ENCODE measurements around the gene GGCT. TPM values are rescaled to one million over a fixed set of nuclear protein-coding genes. Genes with fewer than 3 reads are reported as not detected.
"Not testable (repeated sequence)": the region's sequence is repeated elsewhere in the genome, so short reads cannot be mapped to it uniquely, and the experiment has no call there.

GGCT gene
- total RNA-seq, 1 donor from 2014 or later, result 160 TPM

GRCh38 chr7:30528779-30529178 lies 24.1 kb upstream of the GGCT start:
- Histone ChIP-seq H3F3A (ENCODE audit: low read depth) (no peaks in the 10 kb centered on the region), H3K4me2 (no peak overlapping the region), H3K27me3 (no peaks in the 10 kb centered on the region), H2AFZ (replicated peaks) (no peak overlapping the region), H3K4me1 (no peaks in the 10 kb centered on the region), H3K9me3 (ENCODE audit: low read depth) (no peaks in the 10 kb centered on the region), H3K36me3 (no peaks in the 10 kb centered on the region), H4K20me1 (ENCODE audit: low read depth) (no peaks in the 10 kb centered on the region), H3K9ac (no peak overlapping the region), H3K79me2 (ENCODE audit: low read depth) (no peaks in the 10 kb centered on the region), H3K4me3 (no peak overlapping the region), H3K27ac (no peak overlapping the region)
- no peak for DNase-seq (ENCODE audit: low spot score)
- no peaks in the 10 kb centered on the region for H3K36me3 Mint-ChIP-seq
- H3K27ac Mint-ChIP-seq, result no peak overlapping the region
- no peaks in the 10 kb centered on the region for H3K9me3 Mint-ChIP-seq
- peaks cover 2% of the 10 kb centered on the region for H3K27me3 Mint-ChIP-seq (ENCODE audit: insufficient read depth, low read depth)
- no peak overlapping the region for H3K4me3 Mint-ChIP-seq
- TF ChIP-seq EZH2phosphoT487 (IDR thresholded peaks at IDR 0.05) (no peak), CTCF (IDR thresholded peaks at IDR 0.05) (no peak), EZH2 (IDR thresholded peaks at IDR 0.05) (no peak)
- H3K4me1 Mint-ChIP-seq, result peaks cover 2% of the 10 kb centered on the region

DNA sequence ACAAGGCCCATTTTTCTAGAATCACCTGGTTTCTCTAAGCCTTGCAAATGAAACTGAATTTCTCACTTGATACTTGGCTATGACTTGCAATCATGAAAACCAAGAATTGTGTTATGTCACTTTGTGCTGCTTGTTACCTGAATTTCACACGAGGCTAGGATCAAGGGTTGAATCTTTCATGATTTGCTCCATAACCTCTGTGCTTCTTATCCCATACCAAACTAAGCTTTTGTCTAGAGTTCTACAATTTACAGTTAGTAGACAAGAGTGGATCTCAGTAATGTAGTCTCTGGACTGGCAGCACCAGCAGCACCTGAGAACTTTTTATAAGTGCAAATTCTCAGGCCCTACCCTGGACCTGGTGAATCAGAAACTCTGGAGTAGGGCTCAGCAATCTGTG lies 22.7 kb upstream of the GGCT start:
- not testable (repeated sequence) for H3K4me1 Mint-ChIP-seq; H3F3A ChIP-seq (ENCODE audit: low read depth); H3K36me3 ChIP-seq; H3K27me3 Mint-ChIP-seq (ENCODE audit: insufficient read depth, low read depth); H3K4me3 ChIP-seq; H3K36me3 Mint-ChIP-seq; H3K27ac Mint-ChIP-seq; H3K27ac ChIP-seq; H3K4me3 Mint-ChIP-seq; H3K9me3 ChIP-seq (ENCODE audit: low read depth); DNase-seq (ENCODE audit: low spot score); H2AFZ ChIP-seq (replicated peaks); H3K4me1 ChIP-seq; H3K79me2 ChIP-seq (ENCODE audit: low read depth); H3K9me3 Mint-ChIP-seq; H3K4me2 ChIP-seq; H3K27me3 ChIP-seq; H3K9ac ChIP-seq; H4K20me1 ChIP-seq (ENCODE audit: low read depth)

- H3K4me1 Mint-ChIP-seq, result peaks cover 2% of the 10 kb centered on the region
- no peak overlapping the region for H3K4me3 ChIP-seq
- no peaks in the 10 kb centered on the region for H3K36me3 Mint-ChIP-seq
- H3K9me3 ChIP-seq (ENCODE audit: low read depth), result no peaks in the 10 kb centered on the region
- no peak overlapping the region for H3K4me2 ChIP-seq
- no peak overlapping the region for H2AFZ ChIP-seq (replicated peaks)
- H3K4me1 ChIP-seq, result no peaks in the 10 kb centered on the region
- H3K27me3 Mint-ChIP-seq (ENCODE audit: insufficient read depth, low read depth), result peaks cover 2% of the 10 kb centered on the region
- DNase-seq (ENCODE audit: low spot score), result peak; percentile 12
- no peaks in the 10 kb centered on the region for H3K9me3 Mint-ChIP-seq
- H3K27me3 ChIP-seq, result no peaks in the 10 kb centered on the region
- H3K27ac Mint-ChIP-seq, result no peak overlapping the region
- H3K27ac ChIP-seq, result no peak overlapping the region
- no peak overlapping the region for H3K4me3 Mint-ChIP-seq
- TF ChIP-seq EZH2phosphoT487 (IDR thresholded peaks at IDR 0.05) (no peak), CTCF (IDR thresholded peaks at IDR 0.05) (no peak), EZH2 (IDR thresholded peaks at IDR 0.05) (no peak)
- H3F3A ChIP-seq (ENCODE audit: low read depth), result no peaks in the 10 kb centered on the region
- H3K9ac ChIP-seq, result no peak overlapping the region
- no peaks in the 10 kb centered on the region for H4K20me1 ChIP-seq (ENCODE audit: low read depth)
- H3K79me2 ChIP-seq (ENCODE audit: low read depth), result no peaks in the 10 kb centered on the region
- no peaks in the 10 kb centered on the region for H3K36me3 ChIP-seq
Measured at GRCh38 chr7:30526163-30526562, 21.5 kb upstream of the GGCT start.

DNA sequence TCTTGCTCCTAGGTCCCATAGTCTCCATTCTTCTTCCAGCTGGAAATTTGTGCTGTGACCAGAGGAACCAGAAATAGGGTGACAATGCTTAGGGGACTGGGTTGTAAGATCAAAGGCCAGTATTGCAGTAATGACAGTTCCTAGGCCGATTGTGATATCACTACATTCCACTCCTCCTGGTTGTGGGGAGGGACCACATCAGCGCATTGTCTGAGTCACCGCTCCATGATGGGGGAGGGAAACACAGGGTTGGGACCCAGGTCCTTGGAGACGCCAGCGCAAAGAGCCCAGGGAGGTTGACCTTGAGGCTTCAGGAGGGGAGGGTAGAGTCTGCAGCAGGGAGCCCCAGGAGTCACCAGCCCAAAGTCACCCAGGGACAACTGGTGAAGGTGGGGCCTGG lies 20.8 kb upstream of the GGCT start:
- H3K79me2 ChIP-seq (ENCODE audit: low read depth), result no peaks in the 10 kb centered on the region
- peaks cover 2% of the 10 kb centered on the region for H3K4me1 Mint-ChIP-seq
- no peaks in the 10 kb centered on the region for H3K36me3 Mint-ChIP-seq
- H2AFZ ChIP-seq (replicated peaks), result no peak overlapping the region
- no peaks in the 10 kb centered on the region for H3K4me1 ChIP-seq
- DNase-seq (ENCODE audit: low spot score), result no peak
- H3K27me3 ChIP-seq, result no peaks in the 10 kb centered on the region
- H3K9me3 Mint-ChIP-seq, result no peaks in the 10 kb centered on the region
- no peaks in the 10 kb centered on the region for H3K36me3 ChIP-seq
- H3K27ac Mint-ChIP-seq, result no peak overlapping the region
- no peaks in the 10 kb centered on the region for H3F3A ChIP-seq (ENCODE audit: low read depth)
- no peak overlapping the region for H3K4me3 Mint-ChIP-seq
- no peak overlapping the region for H3K4me2 ChIP-seq
- H4K20me1 ChIP-seq (ENCODE audit: low read depth), result no peaks in the 10 kb centered on the region
- no peaks in the 10 kb centered on the region for H3K9me3 ChIP-seq (ENCODE audit: low read depth)
- no peak for TF ChIP-seq EZH2 (IDR thresholded peaks at IDR 0.05)
- no peak for TF ChIP-seq CTCF (IDR thresholded peaks at IDR 0.05)
- TF ChIP-seq EZH2phosphoT487 (IDR thresholded peaks at IDR 0.05), result no peak
- no peak overlapping the region for H3K27ac ChIP-seq
- H3K27me3 Mint-ChIP-seq (ENCODE audit: insufficient read depth, low read depth), result peaks cover 2% of the 10 kb centered on the region
- H3K9ac ChIP-seq, result no peak overlapping the region
- no peak overlapping the region for H3K4me3 ChIP-seq

All from neural progenitor cell (in vitro differentiated cells).